Stomach (tissue), 4 donors: Measurements from ENCODE around the gene DHDH.

Experiments used
- CTCF ChIP-seq, 7 experiments: fragments of 450-650 bp in 4 of 7; fragments of 200-600 bp in 3 of 7; sonication (generic) in 3 of 7; IDR thresholded peaks; one replicate each; pipeline ENCODE4 v1.5.1; 2016 to 2019; ENCODE audit warnings: antibody characterized with exemption in 7 of 7, control low read depth in 2 of 7, mild to moderate bottlenecking in 1 of 7
- EP300 ChIP-seq: sonication (generic); formaldehyde crosslinking; IDR thresholded peaks from one replicate; pipeline ENCODE4 v1.6.1; 2017; ENCODE audit warnings: antibody characterized with exemption
- POLR2A ChIP-seq, 4 donors: fragments of 450-650 bp; IDR thresholded peaks; one replicate each; pipeline ENCODE4 v1.6.1; 2016; ENCODE audit warnings: antibody characterized with exemption in 4 of 4, control low read depth in 2 of 4, mild to moderate bottlenecking in 1 of 4, moderate library complexity in 1 of 4
- POLR2AphosphoS5 ChIP-seq, 3 donors: sonication (generic); formaldehyde crosslinking; IDR thresholded peaks; one replicate each; pipeline ENCODE4 v1.6.1; 2016; ENCODE audit warnings: antibody characterized with exemption in 3 of 3

DNA sequence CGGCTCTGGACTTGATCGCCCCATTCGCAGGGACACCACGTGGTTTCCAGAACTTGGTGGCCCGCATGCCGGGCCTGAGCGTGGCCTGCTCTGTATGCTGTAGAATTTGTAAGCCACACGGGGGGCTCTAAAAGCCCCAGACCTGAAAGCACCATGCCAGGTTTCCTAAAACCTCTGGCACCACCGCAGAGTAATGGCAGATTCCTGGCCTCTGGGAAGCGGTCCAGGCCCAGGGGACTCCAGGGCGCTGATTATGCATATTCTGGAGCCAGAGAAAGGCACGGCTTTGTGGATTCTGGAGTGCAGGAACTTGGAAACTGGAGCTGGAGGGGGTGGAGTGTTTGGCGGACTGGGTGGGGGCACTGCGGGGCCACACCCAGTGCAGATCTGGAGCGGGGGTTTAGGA, 35.3 kb downstream of the DHDH start:
- TF ChIP-seq CTCF (IDR thresholded peaks at IDR 0.05), result no peak
- peak in 1 of 4 donors; percentile 20 for TF ChIP-seq POLR2A (IDR thresholded peaks at IDR 0.05)
- no peak for TF ChIP-seq POLR2AphosphoS5 (IDR thresholded peaks at IDR 0.05)
- no peak for TF ChIP-seq EP300
